Muscle layer of duodenum (tissue), 2 donors: ENCODE data around the gene INSRR.

Experiments used
- H3K27ac ChIP-seq: one replicate; pipeline ENCODE4 v1.7.0; 2013; ENCODE audit warnings: mild to moderate bottlenecking, low read length
- H3K27me3 ChIP-seq: one replicate; pipeline ENCODE4 v1.7.0; 2013; ENCODE audit warnings: low read depth, mild to moderate bottlenecking, control low read depth, low read length
- H3K36me3 ChIP-seq, 2 donors: one replicate each; pipeline ENCODE4 v1.7.0; 2013; ENCODE audit warnings: low read length in 2 of 2, control low read depth in 1 of 2, mild to moderate bottlenecking in 1 of 2; ENCODE audit not compliant: insufficient read depth in 2 of 2, control insufficient read depth in 1 of 2
- H3K4me1 ChIP-seq, 2 donors: one replicate each; pipeline ENCODE4 v1.7.0; 2013; ENCODE audit warnings: low read length in 2 of 2, mild to moderate bottlenecking in 2 of 2, control low read depth in 1 of 2, moderate library complexity in 1 of 2; ENCODE audit not compliant: insufficient read depth in 2 of 2, control insufficient read depth in 1 of 2
- H3K4me3 ChIP-seq, 2 donors: one replicate each; pipeline ENCODE4 v1.7.0; 2013; ENCODE audit warnings: low read length in 2 of 2, low read depth in 1 of 2, mild to moderate bottlenecking in 1 of 2
- H3K9me3 ChIP-seq, 2 donors: one replicate each; pipeline ENCODE4 v1.7.0; 2013; ENCODE audit warnings: low read length in 2 of 2, control low read depth in 1 of 2, mild to moderate bottlenecking in 1 of 2; ENCODE audit not compliant: control insufficient read depth in 1 of 2
- donor health status: healthy.

INSRR gene

DNA sequence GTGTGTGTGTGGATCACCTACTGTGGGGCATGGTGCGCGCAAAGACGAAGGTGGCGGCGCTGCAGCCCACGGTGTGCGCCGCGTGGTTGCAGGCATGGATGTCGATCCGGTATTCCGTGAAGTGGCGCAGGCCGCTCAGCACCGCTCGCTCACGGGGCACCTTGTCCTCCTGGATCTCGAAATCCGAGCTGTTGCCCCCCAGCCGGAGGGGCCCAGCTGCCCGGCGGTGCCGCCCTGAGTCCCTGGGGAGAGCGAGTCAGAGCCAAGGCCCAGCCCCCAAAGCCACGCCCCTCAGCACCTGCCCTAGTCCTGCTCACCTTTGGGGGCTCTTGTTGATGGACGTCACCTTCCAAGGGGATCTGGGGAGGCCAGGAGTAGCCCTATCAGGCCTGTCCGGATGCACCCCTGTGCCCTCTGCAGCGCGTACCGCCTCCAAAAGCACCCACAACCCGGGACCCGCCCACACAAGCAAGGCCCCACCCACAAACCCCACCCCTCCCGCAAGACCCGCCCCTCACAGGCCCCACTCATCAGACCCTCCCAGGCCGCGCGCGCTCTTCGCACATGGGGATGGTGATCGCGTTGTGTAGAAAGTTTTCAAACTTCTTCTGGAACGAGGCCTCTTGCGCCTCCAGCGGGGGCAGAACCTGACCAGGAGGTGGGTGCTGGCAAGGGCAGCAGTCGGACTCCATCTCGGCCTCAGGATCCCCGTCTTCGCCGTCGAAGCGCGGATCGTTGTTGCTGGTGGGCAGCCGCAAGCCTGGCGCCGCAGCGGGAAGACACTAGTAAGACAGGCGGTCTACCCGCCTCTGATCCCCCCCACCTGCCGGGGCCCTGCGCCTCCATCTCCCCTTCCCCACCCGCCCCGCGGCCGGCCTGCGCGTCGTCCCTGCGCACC lies 13.6 kb downstream of the INSRR start:
- Histone ChIP-seq H3K27ac (no peak overlapping the region), H3K36me3 (no peaks in the 10 kb centered on the region), H3K4me3 (no peak overlapping the region), H3K4me1 (peaks cover 0 to 11% of the 10 kb centered on the region in 2 donors), H3K27me3 (peaks cover 38% of the 10 kb centered on the region), H3K9me3 (no peaks in the 10 kb centered on the region)

DNA sequence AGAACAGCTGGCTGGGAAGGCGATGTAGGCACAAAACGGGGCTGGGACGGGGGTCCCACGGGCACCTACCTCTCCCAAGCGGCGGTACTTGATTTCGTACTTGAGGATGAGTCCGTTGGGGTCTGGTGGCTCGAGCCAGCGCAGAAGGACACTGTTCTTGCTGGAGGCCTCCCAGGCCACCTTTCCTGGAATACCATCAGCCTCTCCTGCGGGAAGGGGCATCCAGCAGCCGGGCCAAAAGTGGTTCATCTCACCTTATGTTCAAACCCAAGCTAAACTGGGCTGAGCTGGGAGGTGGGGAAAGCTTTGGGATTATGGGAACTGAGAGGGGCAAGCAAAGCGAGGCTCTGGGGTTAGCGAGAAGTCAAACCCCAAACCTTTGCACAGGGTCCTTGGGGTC lies 14.3 kb downstream of the INSRR start:
- no peak overlapping the region for H3K4me3 ChIP-seq
- H3K27me3 ChIP-seq: peaks cover 38% of the 10 kb centered on the region
- no peaks in the 10 kb centered on the region for H3K36me3 ChIP-seq
- no peak overlapping the region for H3K27ac ChIP-seq
- H3K4me1 ChIP-seq: peaks cover 0 to 11% of the 10 kb centered on the region in 2 donors
- H3K9me3 ChIP-seq: no peaks in the 10 kb centered on the region

DNA sequence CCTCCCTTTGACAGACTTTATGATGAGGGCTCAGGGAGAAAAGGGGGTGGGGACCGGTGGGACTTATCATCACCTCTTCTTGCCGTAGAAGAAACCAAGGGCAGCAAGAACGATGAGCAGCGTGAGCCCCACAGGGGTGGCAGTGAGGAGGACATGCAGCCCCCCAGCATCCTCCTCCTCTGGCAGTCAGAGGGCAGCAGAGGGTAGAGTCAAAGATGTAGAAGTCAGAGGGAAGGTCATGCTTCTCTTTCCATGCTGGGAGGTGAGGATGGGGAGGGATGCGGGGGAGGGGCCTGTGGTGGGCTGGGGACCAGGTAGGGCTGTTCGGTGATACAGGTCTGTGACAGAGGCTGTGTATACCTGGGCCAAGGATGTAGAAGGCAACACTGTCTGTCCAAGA lies 14.8 kb downstream of the INSRR start:
- Histone ChIP-seq H3K9me3 (no peaks in the 10 kb centered on the region), H3K4me3 (no peak overlapping the region), H3K4me1 (peaks cover 0 to 11% of the 10 kb centered on the region in 2 donors), H3K27me3 (peaks cover 38% of the 10 kb centered on the region), H3K36me3 (no peaks in the 10 kb centered on the region), H3K27ac (no peak overlapping the region)

DNA sequence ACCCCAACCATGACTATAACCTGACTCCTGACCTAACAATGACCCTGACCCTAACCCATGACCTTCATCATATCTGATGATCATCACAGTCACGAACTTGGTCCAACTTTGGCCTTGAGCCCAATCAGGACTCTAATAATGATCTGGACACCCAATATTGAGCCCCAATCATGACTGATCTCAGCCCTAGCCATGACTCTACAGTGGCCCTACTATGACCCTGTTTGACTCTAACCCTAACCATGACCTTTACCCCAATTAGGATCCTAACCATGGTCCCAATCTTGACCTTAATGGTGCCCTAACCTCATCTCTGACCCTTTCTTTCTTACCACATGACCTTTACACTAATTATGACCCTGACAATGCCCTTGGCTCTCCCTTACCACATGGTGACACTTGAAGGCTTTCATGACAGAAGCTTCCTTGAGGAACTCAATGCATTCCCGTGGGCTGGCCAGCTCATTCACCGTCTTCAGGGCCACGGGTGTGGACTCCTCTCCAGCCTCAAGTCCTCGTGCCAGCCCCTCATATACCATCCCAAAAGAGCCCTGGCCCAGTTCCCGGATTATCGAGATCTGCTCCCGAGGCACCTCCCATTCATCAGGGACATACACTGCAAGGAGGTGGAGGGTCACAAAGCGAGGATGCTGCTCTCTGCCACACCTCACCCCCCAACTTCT lies 16.2 kb downstream of the INSRR start:
- Histone ChIP-seq H3K36me3 (no peaks in the 10 kb centered on the region), H3K4me3 (no peak overlapping the region), H3K27ac (no peak overlapping the region), H3K27me3 (peaks cover 41% of the 10 kb centered on the region), H3K9me3 (no peaks in the 10 kb centered on the region), H3K4me1 (peaks cover 0 to 7% of the 10 kb centered on the region in 2 donors)

DNA sequence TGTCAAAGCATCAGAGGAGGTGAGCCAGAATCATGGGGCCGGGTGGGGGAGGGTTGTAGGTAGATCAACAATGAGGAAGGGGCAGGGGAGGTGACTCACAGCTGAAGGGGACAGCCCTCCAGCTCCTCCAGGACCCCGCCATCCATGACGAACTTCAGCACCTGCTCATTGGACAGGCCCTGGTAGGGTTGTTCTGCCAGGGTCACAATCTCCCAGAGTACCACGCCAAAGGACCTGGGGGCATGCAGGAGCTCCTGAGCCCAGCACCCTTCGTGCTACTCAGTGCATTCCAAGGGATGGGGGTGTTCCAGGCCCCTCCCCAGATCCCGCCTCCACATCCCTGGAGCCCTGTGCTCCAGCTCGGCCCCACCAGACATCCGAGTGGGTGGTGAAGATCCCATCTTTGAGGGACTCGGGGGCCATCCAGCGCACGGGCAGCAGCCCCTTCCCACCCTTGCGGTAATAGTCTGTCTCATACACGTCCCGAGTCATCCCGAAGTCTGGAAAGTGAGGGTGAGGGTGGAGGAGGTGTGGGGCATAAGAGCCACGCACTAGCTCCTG lies 17.5 kb downstream of the INSRR start:
- Histone ChIP-seq H3K27me3 (peaks cover 34% of the 10 kb centered on the region), H3K4me3 (no peak overlapping the region), H3K9me3 (no peaks in the 10 kb centered on the region), H3K4me1 (peaks cover 0 to 7% of the 10 kb centered on the region in 2 donors), H3K36me3 (no peaks in the 10 kb centered on the region), H3K27ac (no peak overlapping the region)

DNA sequence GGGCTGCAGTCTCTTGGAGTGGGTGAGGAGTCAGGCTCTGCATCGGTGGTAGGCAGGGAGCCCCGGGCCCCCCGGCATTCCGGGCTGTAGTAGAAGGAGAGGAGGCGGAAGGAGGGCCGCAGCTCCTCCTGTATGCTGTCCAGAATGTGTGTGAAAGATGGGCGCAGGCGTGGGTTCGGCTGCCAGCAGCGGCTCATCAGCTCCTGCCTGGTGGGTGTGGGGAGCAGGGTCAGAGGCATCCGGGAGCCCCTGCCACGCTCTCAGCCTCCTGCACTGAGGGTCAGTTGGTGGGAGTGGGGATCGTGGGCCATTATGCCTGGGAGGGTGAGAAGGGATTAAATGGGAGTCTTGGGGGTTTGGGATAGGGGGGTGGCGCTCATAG lies 18.0 kb downstream of the INSRR start:
- Histone ChIP-seq H3K4me1 (peaks cover 0 to 7% of the 10 kb centered on the region in 2 donors), H3K27me3 (peaks cover 34% of the 10 kb centered on the region), H3K27ac (no peak overlapping the region), H3K4me3 (no peak overlapping the region), H3K9me3 (no peaks in the 10 kb centered on the region), H3K36me3 (no peaks in the 10 kb centered on the region)

DNA sequence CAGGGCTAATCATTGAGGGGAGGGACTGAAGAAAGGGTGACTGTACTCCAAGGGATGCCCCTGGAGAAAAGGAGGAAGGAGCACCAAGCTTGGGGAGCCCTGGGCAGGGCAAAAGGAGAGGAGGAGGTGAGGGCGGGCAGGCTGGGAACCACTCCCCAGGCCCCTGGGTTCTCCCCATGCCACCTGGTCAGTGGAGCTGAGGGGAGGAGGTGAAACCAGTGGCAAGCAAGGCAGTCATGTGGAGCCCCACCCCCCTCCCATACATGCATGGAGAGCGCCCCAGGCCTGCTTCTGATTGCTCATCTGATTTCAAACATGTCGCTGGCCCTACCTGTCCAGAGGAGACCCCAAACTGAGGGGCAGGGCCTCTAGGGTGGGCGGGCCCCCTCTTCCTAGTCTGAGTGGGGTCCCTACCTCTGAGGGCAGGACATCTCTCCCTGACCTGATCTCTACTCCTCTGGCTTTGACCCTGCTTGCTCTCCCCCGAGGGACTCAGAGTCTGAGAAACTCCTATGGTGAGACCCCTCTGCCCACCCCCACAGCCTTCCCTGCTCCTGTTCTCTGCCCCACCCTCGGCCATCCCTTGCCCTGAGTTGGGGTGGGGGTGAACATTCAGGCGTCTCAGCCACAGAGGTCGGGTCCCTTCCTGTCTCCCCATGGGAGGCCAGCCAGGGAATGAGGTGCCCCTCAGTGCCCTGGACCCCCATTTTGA lies 18.6 kb downstream of the INSRR start:
- Histone ChIP-seq H3K4me1 (peaks cover 0 to 7% of the 10 kb centered on the region in 2 donors), H3K27ac (no peak overlapping the region), H3K9me3 (no peaks in the 10 kb centered on the region), H3K36me3 (no peaks in the 10 kb centered on the region), H3K4me3 (no peak overlapping the region), H3K27me3 (peaks cover 34% of the 10 kb centered on the region)

DNA sequence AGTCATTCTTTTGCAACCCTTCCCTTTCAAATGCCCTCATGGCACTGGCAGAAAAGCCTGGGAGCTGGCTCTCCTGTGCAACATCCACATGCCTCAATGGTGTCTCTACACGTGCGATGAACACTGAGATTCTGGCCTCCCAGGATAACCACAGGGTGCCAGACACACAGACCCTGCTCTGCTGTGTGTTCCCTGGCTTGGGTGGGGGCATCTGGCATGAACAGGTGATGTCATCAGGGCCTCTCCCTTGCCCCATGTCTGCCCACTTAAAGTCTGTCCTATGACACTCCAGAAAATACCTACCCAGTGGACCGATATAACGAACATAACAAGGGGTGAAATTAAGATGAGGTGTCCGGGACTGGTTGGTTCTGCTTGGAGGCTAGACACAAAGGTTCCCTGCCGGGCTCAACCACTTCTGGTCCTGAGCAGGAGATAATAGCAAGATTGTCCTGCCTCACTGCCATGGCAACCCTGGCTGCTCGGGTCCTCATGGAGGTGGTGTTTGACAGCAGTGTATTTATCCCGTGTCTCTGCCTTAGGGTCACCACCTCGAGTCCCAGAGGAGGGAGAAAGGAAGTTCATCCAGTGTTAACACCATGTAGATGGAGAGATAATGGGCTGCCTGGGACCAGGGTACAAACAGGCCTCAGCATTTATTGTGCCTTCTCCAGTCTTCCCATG lies 19.3 kb downstream of the INSRR start:
- H3K4me1 ChIP-seq: no peaks in the 10 kb centered on the region
- H3K27me3 ChIP-seq: peaks cover 28% of the 10 kb centered on the region

DNA sequence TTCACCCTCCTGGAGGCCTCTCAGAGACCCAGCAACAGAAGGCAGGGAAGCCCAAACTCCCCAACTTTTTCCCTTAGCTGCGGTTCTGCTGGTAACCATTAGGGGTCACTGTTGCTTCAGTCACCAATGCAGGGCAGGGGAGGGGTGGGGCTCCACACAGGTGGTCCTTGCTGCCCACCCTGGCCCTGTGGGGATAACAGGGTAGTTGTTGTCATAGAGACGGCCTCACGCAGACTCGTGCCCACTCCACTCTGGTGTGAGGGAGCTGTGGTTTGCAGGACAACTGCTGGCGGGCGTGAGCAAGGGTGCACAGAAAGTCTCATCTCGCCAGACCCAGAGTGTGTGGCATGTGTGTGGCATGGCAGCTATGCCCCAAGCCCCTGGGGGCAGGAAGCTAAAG lies 19.9 kb downstream of the INSRR start:
- peaks cover 23% of the 10 kb centered on the region for H3K27me3 ChIP-seq
- no peak overlapping the region for H3K4me3 ChIP-seq
- no peak overlapping the region for H3K27ac ChIP-seq
- H3K4me1 ChIP-seq: no peaks in the 10 kb centered on the region
- H3K9me3 ChIP-seq: no peaks in the 10 kb centered on the region
- H3K36me3 ChIP-seq: no peaks in the 10 kb centered on the region

More for the DNA sequence above, 19.3 kb downstream of the INSRR start:
- Histone ChIP-seq H3K36me3 (no peaks in the 10 kb centered on the region), H3K27ac (no peak overlapping the region), H3K9me3 (no peaks in the 10 kb centered on the region), H3K4me3 (no peak overlapping the region)

DNA sequence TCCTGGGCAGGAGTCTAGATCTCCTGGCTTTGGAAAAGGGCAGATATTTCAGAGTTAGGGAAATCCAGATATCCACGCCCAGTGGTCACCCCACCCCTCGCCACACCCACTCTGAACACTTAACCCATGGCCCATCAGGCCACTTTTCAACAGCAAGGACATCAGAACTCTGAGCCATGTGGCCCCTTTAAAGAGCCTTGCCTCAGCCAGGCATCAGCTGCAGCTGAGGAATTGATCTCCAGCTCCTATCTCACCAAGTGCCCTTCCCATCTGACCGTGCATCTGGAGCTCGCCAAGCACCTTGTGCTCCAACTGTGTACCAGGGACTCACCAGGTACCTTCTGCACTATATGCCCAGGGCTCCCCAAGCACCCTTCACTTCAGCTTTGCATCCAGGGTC lies 22.0 kb downstream of the INSRR start:
- no peak overlapping the region for H3K4me3 ChIP-seq
- no peaks in the 10 kb centered on the region for H3K9me3 ChIP-seq
- H3K27me3 ChIP-seq: peaks cover 6% of the 10 kb centered on the region
- H3K27ac ChIP-seq: no peak overlapping the region
- no peaks in the 10 kb centered on the region for H3K4me1 ChIP-seq
- no peaks in the 10 kb centered on the region for H3K36me3 ChIP-seq
